ENCODE measurements around the gene CCDC90B. TPM values are rescaled to one million over a fixed set of nuclear protein-coding genes. Genes with fewer than 3 reads are reported as not detected.

CCDC90B gene
- total and polyA plus RNA-seq, 2 of the 8 experiments (the other 6 are each of a cell fraction or from before 2014, with no cell fraction given) = 21.8 to 54.5 TPM

- TF ChIP-seq TBP (IDR thresholded peaks at IDR 0.05; ENCODE audit: low read depth, low read length) (no peak), BRCA1 (IDR thresholded peaks at IDR 0.05; ENCODE audit: low read depth, low read length) (no peak), ASH2L (IDR thresholded peaks at IDR 0.05; ENCODE audit: low read length) (no peak), SP4 (IDR thresholded peaks at IDR 0.05; ENCODE audit: low read length) (no peak), CBX8 (IDR thresholded peaks at IDR 0.05; ENCODE audit: borderline replicate concordance, low read depth, low read length) (no peak), HDAC6 (IDR thresholded peaks at IDR 0.05; ENCODE audit: low read depth, low read length) (no peak), EZH2 (IDR thresholded peaks at IDR 0.05; ENCODE audit: low read depth, low read length, severe bottlenecking) (no peak), SP1 (IDR thresholded peaks at IDR 0.05; ENCODE audit: low read depth, low read length) (no peak), CTBP2 (IDR thresholded peaks at IDR 0.05; ENCODE audit: borderline replicate concordance, insufficient read depth, insufficient read length, low read length) (no peak), NRF1 (IDR thresholded peaks at IDR 0.05; ENCODE audit: low read depth, low read length) (no peak), RBBP5 (IDR thresholded peaks at IDR 0.05; ENCODE audit: borderline replicate concordance, low read depth, low read length) (no peak)
- TF ChIP-seq, protein P1, sequence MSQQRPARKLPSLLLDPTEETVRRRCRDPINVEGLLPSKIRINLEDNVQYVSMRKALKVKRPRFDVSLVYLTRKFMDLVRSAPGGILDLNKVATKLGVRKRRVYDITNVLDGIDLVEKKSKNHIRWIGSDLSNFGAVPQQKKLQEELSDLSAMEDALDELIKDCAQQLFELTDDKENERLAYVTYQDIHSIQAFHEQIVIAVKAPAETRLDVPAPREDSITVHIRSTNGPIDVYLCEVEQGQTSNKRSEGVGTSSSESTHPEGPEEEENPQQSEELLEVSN (IDR thresholded peaks at IDR 0.05) = no peak
Observed at GRCh38 chr11:83221694-83222093, 64.5 kb downstream of the CCDC90B start (continued).

All from H1 (cell line).